Stimulated activated naive CD8-positive, alpha-beta T cell treated with anti-CD3 and anti-CD28 coated beads, Interleukin-15, Interleukin-2, amounts not matched to agents 100 ng/mL and 50 ng/mL, for 24 hours (primary cell): ENCODE results near the gene TBC1D2B.
"Not testable (repeated sequence)": the region's sequence is repeated elsewhere in the genome, so short reads cannot be mapped to it uniquely, and the experiment has no call there.

Experiments
- H3K27ac Mint-ChIP-seq: one replicate; pipeline ENCODE4 v1.8.0; 2021; ENCODE audit warnings: mild to moderate bottlenecking, mixed read lengths
- H3K27me3 Mint-ChIP-seq: one replicate; pipeline ENCODE4 v1.8.0; 2021; ENCODE audit warnings: mixed read lengths
- H3K36me3 Mint-ChIP-seq: one replicate; pipeline ENCODE4 v1.8.0; 2021; ENCODE audit warnings: low read depth, mixed read lengths
- H3K4me1 Mint-ChIP-seq: one replicate; pipeline ENCODE4 v1.8.0; 2021; ENCODE audit warnings: low read depth, mixed read lengths
- H3K4me3 Mint-ChIP-seq: one replicate; pipeline ENCODE4 v1.8.0; 2021; ENCODE audit warnings: mild to moderate bottlenecking, mixed read lengths
- H3K9me3 Mint-ChIP-seq: one replicate; pipeline ENCODE4 v1.8.0; 2021; ENCODE audit warnings: mixed read lengths

Gene TBC1D2B

DNA sequence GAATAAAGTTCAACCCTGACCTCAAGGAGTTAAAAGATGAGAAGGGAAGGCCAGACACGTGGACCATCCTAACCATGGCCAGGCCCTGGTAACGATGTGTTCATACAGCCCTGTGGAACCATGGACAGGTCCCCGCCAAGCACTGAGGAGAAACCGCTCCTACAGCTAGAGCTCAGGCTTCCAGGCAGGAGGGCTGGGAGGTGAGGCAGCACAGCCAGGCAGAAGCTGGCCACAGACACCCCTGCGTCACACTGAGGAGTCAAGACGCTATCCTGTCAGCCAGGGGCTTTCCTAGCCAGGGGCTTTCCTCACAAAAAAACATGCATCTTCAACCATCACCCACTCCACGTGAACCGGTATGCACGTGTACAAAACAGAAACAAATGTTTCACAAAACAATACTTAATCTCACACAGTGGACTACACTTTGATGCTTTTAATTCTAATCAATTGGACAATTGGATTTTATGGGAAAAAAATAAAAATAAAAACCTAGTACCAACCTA, 73.2 kb downstream of the TBC1D2B start:
- peaks cover 5% of the 10 kb centered on the region for H3K4me1 Mint-ChIP-seq
- H3K36me3 Mint-ChIP-seq = peaks cover 57% of the 10 kb centered on the region
- no peak overlapping the region for H3K4me3 Mint-ChIP-seq
- H3K9me3 Mint-ChIP-seq = no peaks in the 10 kb centered on the region
- H3K27ac Mint-ChIP-seq = peak overlapping the region; percentile 37
- H3K27me3 Mint-ChIP-seq = no peaks in the 10 kb centered on the region

DNA sequence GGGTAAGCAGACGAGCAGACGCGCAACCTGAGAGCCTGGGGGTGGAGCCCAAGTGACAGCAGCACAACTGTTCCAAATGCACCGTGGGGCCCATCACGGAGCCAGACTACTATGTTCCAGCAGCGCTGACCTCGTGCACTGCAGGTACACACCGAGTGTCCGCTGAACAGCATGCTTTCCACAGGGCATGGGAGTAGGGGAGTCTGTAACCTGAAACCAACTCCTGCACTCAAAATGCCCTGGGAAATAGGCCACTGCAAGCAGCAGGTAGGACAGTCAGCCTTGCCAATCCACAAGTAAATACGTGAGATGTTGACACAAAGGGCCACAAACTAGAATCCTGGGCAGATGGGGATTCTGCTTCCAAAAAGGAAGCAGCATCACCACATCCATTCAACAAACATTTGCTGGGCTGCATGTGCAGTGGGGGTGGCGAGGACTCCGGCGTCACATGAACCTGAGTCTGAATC, 73.9 kb downstream of the TBC1D2B start:
- no peak overlapping the region for H3K4me3 Mint-ChIP-seq
- no peaks in the 10 kb centered on the region for H3K27me3 Mint-ChIP-seq
- H3K27ac Mint-ChIP-seq = no peak overlapping the region
- peaks cover 5% of the 10 kb centered on the region for H3K4me1 Mint-ChIP-seq
- H3K9me3 Mint-ChIP-seq = no peaks in the 10 kb centered on the region
- peaks cover 50% of the 10 kb centered on the region for H3K36me3 Mint-ChIP-seq

DNA sequence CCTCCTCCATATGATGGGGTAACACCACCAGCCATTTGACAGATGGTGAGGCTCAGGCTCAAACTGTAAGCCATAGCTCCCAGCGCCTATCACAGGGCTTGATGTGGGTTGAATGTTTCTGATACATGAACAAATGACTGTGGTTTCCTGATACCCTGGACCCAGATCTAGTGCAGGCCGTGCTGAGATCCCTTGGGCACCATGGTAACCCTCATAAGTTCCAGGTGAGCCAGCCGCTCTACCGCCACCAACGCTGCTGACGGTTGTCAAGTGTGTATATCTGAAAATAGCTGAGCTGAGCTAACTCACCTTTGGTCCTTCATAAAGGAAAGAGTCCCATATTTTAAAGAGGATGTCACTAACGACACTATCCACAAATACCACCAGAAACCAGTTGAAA, 74.5 kb downstream of the TBC1D2B start:
- no peaks in the 10 kb centered on the region for H3K9me3 Mint-ChIP-seq
- H3K27ac Mint-ChIP-seq = peak overlapping the region; percentile 6
- H3K27me3 Mint-ChIP-seq = no peaks in the 10 kb centered on the region
- no peak overlapping the region for H3K4me3 Mint-ChIP-seq
- H3K36me3 Mint-ChIP-seq = peaks cover 52% of the 10 kb centered on the region
- peaks cover 5% of the 10 kb centered on the region for H3K4me1 Mint-ChIP-seq

DNA sequence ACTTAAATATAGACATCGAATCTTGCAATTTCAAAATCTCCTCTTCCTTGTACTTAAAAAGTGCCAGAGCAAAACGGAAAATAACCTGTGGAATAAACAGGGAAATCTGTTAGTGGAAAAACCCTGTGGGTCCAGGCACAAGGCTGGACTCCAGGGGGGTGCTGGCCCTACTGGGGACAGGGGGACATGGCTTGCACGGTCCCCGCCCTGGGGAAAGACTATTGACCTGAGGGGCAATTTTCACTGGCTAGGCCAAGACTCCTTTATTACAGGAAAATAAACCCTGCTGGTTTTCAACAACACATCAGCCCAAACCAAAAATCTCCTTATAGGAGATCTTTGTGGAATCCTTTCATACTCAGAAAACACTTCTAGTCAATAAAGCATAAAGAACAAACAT, 75.9 kb downstream of the TBC1D2B start:
- peaks cover 5% of the 10 kb centered on the region for H3K4me1 Mint-ChIP-seq
- H3K36me3 Mint-ChIP-seq = peaks cover 54% of the 10 kb centered on the region
- no peaks in the 10 kb centered on the region for H3K9me3 Mint-ChIP-seq
- H3K4me3 Mint-ChIP-seq = no peak overlapping the region
- peak overlapping the region; percentile 57 for H3K27ac Mint-ChIP-seq
- H3K27me3 Mint-ChIP-seq = no peaks in the 10 kb centered on the region

DNA sequence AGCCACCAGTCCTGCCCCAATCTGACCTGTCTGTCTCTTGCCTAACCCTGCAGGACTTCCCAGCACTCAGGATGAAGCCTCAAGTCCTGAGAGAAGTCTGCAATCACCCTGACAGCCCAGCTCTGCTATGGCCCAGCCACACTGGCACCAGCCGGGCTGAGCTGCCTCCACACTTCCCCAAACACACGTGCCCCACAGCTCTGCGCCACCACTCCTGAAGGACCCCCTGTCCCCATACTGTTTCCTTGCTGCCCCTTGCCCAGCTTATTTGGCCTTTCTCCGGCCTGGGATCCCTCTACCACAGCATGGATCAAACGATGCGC, 76.6 kb downstream of the TBC1D2B start:
- H3K4me1 Mint-ChIP-seq = peaks cover 5% of the 10 kb centered on the region
- H3K4me3 Mint-ChIP-seq = no peak overlapping the region
- peak overlapping the region; percentile 53 for H3K27ac Mint-ChIP-seq
- no peaks in the 10 kb centered on the region for H3K27me3 Mint-ChIP-seq
- peaks cover 48% of the 10 kb centered on the region for H3K36me3 Mint-ChIP-seq
- H3K9me3 Mint-ChIP-seq = no peaks in the 10 kb centered on the region

DNA sequence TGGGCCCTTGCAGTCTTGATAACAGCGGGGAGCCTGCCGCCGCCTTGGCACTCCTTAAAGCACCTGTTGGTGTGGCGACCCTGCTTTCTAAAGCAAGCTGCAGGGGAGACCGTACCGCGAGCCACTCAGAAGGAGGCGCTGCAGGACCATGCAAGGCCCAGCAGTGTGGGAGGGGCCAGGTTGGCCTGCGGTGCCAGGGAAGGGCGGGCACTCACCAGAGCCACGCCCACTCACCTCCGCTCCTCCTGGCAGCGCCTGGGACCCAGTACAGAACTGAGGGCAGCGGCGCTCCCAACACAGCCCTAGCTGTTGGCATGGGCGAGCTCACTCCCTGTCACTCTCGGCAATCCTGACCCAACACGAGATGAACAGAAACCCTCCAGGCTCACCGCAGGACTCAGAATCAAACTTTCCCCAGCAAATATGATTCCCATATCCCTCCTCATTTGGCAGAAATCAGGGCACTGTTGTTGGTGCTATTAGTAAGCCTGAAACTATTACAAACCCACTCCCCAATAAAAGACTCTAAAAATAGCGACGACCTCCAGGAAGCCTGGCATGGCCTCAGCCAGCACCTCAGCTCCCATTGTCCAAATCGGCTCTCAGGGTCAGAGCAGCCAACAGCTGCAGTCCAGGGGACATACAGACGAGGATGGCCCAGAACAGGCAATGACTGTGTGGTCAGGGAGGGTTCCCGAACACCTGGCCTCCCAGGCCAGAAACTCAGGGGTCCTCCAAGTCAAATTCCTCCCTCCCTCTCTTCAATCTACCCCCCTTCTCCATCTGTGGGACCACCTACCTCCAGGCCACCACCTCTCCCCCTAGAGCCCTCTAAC, 77.2 kb downstream of the TBC1D2B start:
- Mint-ChIP-seq H3K9me3 (no peaks in the 10 kb centered on the region), H3K36me3 (peaks cover 48% of the 10 kb centered on the region), H3K4me1 (peaks cover 5% of the 10 kb centered on the region), H3K4me3 (no peak overlapping the region), H3K27ac (peak overlapping the region; percentile 53), H3K27me3 (no peaks in the 10 kb centered on the region)

DNA sequence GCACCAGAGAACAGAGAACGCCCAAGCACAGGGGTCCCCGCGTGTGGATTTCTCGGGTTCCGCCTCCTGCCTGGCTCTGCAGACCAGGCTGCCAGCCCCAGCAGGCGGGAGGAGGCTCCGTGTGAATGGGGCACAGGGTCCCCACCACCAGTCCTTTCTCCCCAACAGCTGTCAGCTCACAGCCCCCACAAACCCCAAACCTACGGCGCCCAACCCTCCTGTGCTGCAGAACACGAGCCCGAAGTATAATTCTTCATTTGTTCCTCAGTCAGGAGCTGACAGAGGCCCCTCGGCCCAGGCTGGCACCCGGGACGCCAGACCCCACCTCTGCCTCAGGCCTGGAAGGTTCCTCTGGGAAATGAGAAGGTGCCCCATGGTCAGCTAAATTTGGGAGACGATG, 78.0 kb downstream of the TBC1D2B start:
- Mint-ChIP-seq H3K27me3 (no peaks in the 10 kb centered on the region), H3K9me3 (no peaks in the 10 kb centered on the region), H3K4me3 (no peak overlapping the region), H3K4me1 (peaks cover 5% of the 10 kb centered on the region), H3K27ac (no peak overlapping the region), H3K36me3 (peaks cover 48% of the 10 kb centered on the region)

DNA sequence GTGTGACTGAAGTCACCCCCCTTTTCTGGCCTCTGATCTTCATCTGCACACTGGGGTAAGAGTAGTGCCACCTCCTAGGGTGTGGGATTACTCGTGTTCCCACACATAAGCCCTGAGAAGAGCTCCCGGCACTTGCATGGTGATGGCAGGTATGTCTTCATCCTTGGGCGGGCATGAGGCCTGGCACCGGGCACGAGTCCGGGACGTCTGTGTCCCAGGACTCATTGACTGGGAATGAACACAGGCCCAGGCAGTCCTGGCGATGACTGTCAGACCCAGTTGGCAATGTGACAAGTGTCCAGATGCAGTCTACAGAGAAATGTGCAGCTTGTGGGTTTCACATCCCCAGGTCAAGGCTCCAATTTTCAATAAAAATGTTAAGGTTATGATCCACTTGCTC, 78.9 kb downstream of the TBC1D2B start:
- no peaks in the 10 kb centered on the region for H3K27me3 Mint-ChIP-seq
- no peaks in the 10 kb centered on the region for H3K9me3 Mint-ChIP-seq
- no peak overlapping the region for H3K4me3 Mint-ChIP-seq
- H3K36me3 Mint-ChIP-seq = peaks cover 45% of the 10 kb centered on the region
- no peak overlapping the region for H3K27ac Mint-ChIP-seq
- H3K4me1 Mint-ChIP-seq = peaks cover 13% of the 10 kb centered on the region

DNA sequence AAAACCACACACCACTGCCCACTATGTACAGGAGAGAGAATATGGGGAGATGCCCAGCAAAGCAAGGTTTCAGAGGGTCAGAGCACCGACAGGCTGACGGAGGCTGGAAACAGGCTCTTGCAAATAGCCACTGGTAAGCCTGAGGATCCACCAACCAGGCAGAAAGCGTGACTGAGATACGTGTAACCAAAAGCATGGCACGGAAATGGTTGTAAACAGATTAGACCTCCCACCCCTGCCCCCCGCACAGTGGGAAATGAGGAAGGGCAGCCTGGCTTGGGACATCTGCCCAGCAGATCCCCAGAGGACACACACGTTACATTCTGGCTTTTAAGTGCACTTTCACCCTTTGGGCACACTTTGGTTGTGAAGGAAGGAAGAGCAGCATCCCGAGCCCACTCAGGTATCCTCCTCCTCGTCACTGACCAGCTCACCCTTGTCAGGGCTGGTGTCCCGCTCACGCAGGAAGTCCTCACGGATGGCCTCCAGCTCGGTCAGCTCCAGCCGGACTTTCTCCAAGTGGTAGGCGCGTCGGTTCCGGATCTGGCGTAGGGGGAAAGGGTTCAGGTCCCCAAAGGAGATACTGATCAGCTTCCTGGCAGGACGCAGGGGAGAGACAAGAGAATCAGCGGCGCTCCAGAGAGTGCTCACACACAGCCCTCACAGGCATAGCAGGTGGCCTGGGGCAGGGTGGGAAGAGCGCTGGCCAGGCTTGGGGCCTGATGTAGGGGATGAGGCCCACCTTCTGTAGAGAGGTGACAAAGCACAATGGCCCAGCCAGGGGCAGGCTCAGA, 79.6 kb downstream of the TBC1D2B start:
- H3K36me3 Mint-ChIP-seq = peaks cover 41% of the 10 kb centered on the region
- not testable (repeated sequence) for H3K27ac Mint-ChIP-seq, H3K9me3 Mint-ChIP-seq, H3K4me3 Mint-ChIP-seq, H3K27me3 Mint-ChIP-seq
- H3K4me1 Mint-ChIP-seq = peaks cover 17% of the 10 kb centered on the region

DNA sequence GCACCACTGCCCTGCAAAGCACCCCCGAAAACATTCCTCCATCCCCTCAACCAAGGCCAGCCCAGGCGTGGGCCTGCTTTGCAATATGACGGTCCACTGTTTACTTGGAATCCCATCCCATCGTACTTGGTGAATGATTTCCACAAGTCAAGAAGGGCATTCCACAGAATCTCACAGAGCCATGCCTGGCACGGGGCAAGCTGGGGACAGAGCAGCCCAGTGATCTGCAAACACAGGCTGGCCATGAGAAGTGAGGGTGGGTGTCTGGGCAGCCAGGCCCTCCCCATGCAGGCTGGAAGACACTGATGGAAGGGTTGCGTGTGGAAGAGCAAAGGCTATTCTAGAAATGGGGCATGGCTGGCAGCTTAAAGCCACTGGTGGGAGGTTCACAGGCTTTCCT, 80.3 kb downstream of the TBC1D2B start:
- not testable (repeated sequence) for H3K4me3 Mint-ChIP-seq, H3K9me3 Mint-ChIP-seq, H3K27me3 Mint-ChIP-seq, H3K27ac Mint-ChIP-seq
- Mint-ChIP-seq H3K36me3 (peaks cover 35% of the 10 kb centered on the region), H3K4me1 (peaks cover 17% of the 10 kb centered on the region)

DNA sequence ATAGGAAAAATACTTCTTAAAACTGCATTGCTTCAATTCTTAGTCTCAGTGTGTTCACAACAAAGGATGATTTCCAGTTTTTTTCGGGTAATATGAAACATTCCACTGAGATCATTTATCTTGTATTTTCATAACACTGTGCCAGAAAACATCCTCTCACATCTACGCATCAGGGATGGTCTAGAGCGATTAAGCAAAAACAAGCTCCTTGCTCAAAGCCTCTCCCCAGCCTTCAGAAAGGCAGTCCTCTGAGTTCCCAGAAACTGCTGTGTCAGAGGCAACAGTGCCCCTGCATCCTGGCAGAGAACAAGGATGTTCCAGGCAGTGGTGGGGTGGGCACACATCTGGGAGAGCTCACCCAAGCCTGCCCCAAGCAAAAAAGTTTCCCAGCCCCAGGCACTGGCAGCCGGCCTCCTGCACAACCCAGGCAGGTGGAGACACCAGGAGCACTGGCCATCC, 80.8 kb downstream of the TBC1D2B start:
- H3K27ac Mint-ChIP-seq, H3K9me3 Mint-ChIP-seq, H3K4me3 Mint-ChIP-seq, H3K27me3 Mint-ChIP-seq: not testable (repeated sequence)
- peaks cover 15% of the 10 kb centered on the region for H3K4me1 Mint-ChIP-seq
- H3K36me3 Mint-ChIP-seq = peaks cover 33% of the 10 kb centered on the region

DNA sequence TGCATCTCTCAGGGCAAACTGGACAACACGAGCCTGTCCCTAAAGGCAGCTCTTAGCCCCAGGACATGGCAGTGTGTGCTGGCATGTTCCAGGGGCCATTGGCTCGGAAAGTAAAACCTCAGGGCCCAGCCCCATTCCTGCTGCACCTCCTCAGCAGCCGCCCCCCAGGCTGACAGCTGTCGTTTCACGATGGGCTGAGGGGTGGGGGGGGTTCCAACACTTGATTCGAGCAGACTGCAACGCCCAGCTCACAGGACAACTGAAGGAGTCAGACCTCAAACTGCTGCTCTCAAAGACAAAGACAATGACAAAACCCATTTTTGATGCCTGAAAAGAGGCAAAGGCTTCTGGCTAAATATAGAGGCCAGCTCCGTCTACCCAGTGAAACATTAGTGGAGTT, 81.3 kb downstream of the TBC1D2B start:
- Mint-ChIP-seq H3K36me3 (peaks cover 28% of the 10 kb centered on the region), H3K4me1 (peaks cover 13% of the 10 kb centered on the region)
- H3K27me3 Mint-ChIP-seq, H3K4me3 Mint-ChIP-seq, H3K9me3 Mint-ChIP-seq, H3K27ac Mint-ChIP-seq: not testable (repeated sequence)

DNA sequence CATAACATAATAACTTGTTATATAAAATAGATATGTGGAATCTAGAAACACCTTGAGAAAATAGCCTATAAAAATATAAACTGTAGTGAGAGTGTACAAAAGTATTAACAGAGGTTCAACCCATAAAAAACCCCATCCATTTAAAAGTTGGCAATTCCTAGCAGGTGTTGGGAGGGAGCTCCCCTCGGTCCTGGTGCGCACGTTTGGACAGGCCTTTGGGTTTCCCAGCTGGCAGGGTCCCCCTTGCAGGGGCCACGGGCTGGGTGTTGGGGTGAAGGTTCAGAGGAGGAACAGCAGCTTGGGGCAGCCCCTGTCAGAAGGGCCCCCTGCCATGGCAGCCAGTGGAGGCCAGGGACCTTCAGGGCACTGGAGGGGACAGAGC, 82.0 kb downstream of the TBC1D2B start:
- not testable (repeated sequence) for H3K4me3 Mint-ChIP-seq, H3K9me3 Mint-ChIP-seq, H3K27me3 Mint-ChIP-seq, H3K27ac Mint-ChIP-seq
- peaks cover 17% of the 10 kb centered on the region for H3K4me1 Mint-ChIP-seq
- H3K36me3 Mint-ChIP-seq = peaks cover 21% of the 10 kb centered on the region

DNA sequence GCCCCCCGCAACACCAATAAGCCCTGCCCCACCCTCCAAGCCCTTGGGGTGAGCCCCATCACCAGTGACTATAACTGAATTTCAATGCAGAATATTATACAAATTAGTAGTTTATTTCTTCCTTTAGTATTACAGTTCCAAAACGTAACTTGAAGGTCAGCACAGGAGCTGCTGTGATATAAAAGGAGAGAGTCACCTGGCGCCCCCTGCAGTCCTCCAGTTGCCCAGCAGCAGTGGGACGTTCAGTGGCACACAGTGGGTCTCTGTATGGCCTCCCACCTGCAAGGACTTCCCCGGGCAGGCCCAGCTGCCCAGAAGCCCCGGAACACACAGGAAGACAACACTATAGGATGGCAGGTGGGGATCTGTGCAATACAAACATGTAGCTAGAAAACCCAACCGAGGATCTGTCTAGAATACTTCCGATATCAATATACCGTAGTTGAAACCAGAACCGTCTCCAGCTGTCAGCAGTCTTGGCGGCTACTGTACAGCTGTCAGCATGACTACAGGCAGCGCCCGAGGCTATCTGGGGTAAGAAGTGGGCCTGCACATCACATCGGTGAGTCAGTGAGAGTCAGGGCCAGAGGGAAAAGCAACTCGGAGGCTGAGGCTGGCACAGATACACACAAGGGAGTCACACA, 82.5 kb downstream of the TBC1D2B start:
- H3K4me1 Mint-ChIP-seq = peaks cover 21% of the 10 kb centered on the region
- not testable (repeated sequence) for H3K4me3 Mint-ChIP-seq, H3K27ac Mint-ChIP-seq, H3K9me3 Mint-ChIP-seq, H3K27me3 Mint-ChIP-seq
- peaks cover 16% of the 10 kb centered on the region for H3K36me3 Mint-ChIP-seq
